Measurements from ENCODE around the gene ETS1. TPM values are rescaled to one million over a fixed set of nuclear protein-coding genes. Genes with fewer than 3 reads are reported as not detected.

ETS1 gene
- total RNA-seq, 3 donors from 2014 or later (not counting 1 experiment from before 2014, with no cell fraction given) = 532 to 684 (median 589) TPM

DNA sequence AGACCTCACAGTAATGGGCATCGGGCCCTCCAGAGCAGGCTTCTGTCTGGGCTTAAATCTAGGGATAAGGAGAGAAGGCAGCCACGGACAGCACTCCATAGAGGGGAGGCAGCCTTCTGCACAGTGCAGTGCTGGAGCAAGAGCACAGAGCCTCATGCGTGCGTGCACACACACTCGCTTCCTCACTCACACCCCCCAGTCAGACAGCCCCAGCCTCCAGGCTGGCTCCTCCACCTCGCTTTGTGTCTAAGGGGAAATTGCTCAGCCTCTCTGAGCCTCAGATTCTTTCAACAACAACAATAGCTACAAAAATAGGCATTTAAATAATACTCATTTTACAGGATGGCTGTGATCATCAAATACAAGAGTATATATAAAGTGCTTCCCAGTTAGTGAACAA, 26.7 kb upstream of the ETS1 start:
- no peak for ATAC-seq
- no peaks in the 10 kb centered on the region for H3K36me3 Mint-ChIP-seq
- WGBS (ENCODE audit: insufficient coverage) = 89% methylated on average over 6 of the region's 6 CpGs
- H3K27ac Mint-ChIP-seq = no peak overlapping the region
- no peaks in the 10 kb centered on the region for H3K36me3 ChIP-seq (ENCODE audit: control insufficient read depth, insufficient read depth, low read length)
- no peak overlapping the region for H3K4me3 Mint-ChIP-seq
- H3K4me1 ChIP-seq (ENCODE audit: control insufficient read depth, insufficient read depth, low read length) = peaks cover 42% of the 10 kb centered on the region
- H3K9me3 ChIP-seq (ENCODE audit: control insufficient read depth, insufficient read depth, low read length) = no peaks in the 10 kb centered on the region
- H3K27me3 Mint-ChIP-seq (ENCODE audit: low read depth in 2 of 2) = no peaks in the 10 kb centered on the region
- intact Hi-C loops (cut with micrococcal nuclease) = no loop called here
- no peaks in the 10 kb centered on the region for H3K9me3 Mint-ChIP-seq
- no peak overlapping the region for H3K4me3 ChIP-seq (ENCODE audit: low read length)
- peaks cover 34 to 42% of the 10 kb centered on the region in 2 donors for H3K4me1 Mint-ChIP-seq
- no peak for DNase-seq
- TF ChIP-seq, protein P1, sequence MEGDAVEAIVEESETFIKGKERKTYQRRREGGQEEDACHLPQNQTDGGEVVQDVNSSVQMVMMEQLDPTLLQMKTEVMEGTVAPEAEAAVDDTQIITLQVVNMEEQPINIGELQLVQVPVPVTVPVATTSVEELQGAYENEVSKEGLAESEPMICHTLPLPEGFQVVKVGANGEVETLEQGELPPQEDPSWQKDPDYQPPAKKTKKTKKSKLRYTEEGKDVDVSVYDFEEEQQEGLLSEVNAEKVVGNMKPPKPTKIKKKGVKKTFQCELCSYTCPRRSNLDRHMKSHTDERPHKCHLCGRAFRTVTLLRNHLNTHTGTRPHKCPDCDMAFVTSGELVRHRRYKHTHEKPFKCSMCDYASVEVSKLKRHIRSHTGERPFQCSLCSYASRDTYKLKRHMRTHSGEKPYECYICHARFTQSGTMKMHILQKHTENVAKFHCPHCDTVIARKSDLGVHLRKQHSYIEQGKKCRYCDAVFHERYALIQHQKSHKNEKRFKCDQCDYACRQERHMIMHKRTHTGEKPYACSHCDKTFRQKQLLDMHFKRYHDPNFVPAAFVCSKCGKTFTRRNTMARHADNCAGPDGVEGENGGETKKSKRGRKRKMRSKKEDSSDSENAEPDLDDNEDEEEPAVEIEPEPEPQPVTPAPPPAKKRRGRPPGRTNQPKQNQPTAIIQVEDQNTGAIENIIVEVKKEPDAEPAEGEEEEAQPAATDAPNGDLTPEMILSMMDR (IDR thresholded peaks at IDR 0.05) = no peak
- no peaks in the 10 kb centered on the region for H3K27me3 ChIP-seq (ENCODE audit: control insufficient read depth, insufficient read depth, low read length)
- H3K27ac ChIP-seq (ENCODE audit: low read length) = no peak overlapping the region

DNA sequence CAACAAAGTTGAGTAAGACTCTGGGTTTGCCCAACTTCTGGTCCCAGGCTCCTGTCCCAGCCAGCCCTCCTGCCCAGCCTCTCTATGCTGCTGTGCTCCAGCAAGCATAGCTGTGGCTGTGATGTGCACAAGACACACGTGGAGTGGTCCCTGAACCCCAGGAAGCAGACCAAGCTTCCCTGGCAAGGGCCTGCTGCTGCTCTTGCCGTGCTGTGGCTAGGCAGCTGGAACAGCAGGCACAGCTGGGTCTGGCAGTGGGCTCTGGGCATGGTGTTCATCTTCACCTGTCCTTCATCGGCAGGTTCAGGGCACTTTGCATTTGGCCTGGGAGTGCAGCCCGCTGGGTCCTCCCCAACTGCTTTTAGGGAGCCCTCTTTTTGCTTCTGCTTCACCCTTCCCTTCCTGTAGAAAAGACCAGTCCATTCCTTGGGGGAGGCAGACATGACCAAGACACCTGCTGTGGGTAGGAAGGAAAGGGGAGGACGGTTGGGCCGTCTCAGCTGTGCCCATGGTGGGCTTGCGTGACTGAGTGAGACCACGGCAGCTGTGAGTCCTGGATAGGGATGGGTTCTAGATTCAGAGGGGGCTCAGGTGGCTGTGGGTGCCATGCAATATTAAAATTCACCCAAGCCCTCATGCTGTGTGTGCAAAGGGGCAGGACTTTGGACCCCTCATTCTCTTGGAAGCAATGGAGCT, 26.1 kb upstream of the ETS1 start:
- intact Hi-C loops (cut with micrococcal nuclease) = no loop called here
- peaks cover 29 to 36% of the 10 kb centered on the region in 2 donors for H3K4me1 Mint-ChIP-seq
- Histone ChIP-seq H3K4me1 (ENCODE audit: control insufficient read depth, insufficient read depth, low read length) (peaks cover 40% of the 10 kb centered on the region), H3K27me3 (ENCODE audit: control insufficient read depth, insufficient read depth, low read length) (no peaks in the 10 kb centered on the region), H3K9me3 (ENCODE audit: control insufficient read depth, insufficient read depth, low read length) (no peaks in the 10 kb centered on the region), H3K4me3 (ENCODE audit: low read length) (no peak overlapping the region), H3K36me3 (ENCODE audit: control insufficient read depth, insufficient read depth, low read length) (no peaks in the 10 kb centered on the region), H3K27ac (ENCODE audit: low read length) (no peak overlapping the region)
- H3K9me3 Mint-ChIP-seq = no peaks in the 10 kb centered on the region
- no peak overlapping the region for H3K4me3 Mint-ChIP-seq
- TF ChIP-seq, protein P1 (IDR thresholded peaks at IDR 0.05) = no peak
- no peaks in the 10 kb centered on the region for H3K27me3 Mint-ChIP-seq (ENCODE audit: low read depth in 2 of 2)
- no peak for ATAC-seq
- no peak for DNase-seq
- H3K27ac Mint-ChIP-seq = no peak overlapping the region
- WGBS (ENCODE audit: insufficient coverage) = 67% methylated on average over 8 of the region's 8 CpGs
- no peaks in the 10 kb centered on the region for H3K36me3 Mint-ChIP-seq

- Mint-ChIP-seq H3K4me1 (peaks cover 31 to 34% of the 10 kb centered on the region in 2 donors), H3K36me3 (no peaks in the 10 kb centered on the region), H3K27ac (peak overlapping the region; percentile 88 to 93), H3K9me3 (no peaks in the 10 kb centered on the region), H3K4me3 (peak overlapping the region; percentile 75), H3K27me3 (ENCODE audit: low read depth in 2 of 2) (no peaks in the 10 kb centered on the region)
- H3K27me3 ChIP-seq (ENCODE audit: control insufficient read depth, insufficient read depth, low read length) = no peaks in the 10 kb centered on the region
- peak overlapping the region; percentile 67 for H3K27ac ChIP-seq (ENCODE audit: low read length)
- intact Hi-C loops (cut with micrococcal nuclease) = no loop called here
- H3K4me1 ChIP-seq (ENCODE audit: control insufficient read depth, insufficient read depth, low read length) = peaks cover 38% of the 10 kb centered on the region
- DNase-seq (peak; percentile 33 to 79), ATAC-seq (peak; percentile 80 to 87 (median 83))
- H3K36me3 ChIP-seq (ENCODE audit: control insufficient read depth, insufficient read depth, low read length) = no peaks in the 10 kb centered on the region
- no peak overlapping the region for H3K4me3 ChIP-seq (ENCODE audit: low read length)
- WGBS (ENCODE audit: insufficient coverage) = 12% methylated on average over 18 of the region's 18 CpGs
- H3K9me3 ChIP-seq (ENCODE audit: control insufficient read depth, insufficient read depth, low read length) = no peaks in the 10 kb centered on the region
- TF ChIP-seq, protein P1 (IDR thresholded peaks at IDR 0.05) = no peak
These were observed 23.6 kb upstream of the ETS1 start for GRCh38 chr11:128610721-128611617.
